A549 (cell line): ENCODE data around the gene CDH18.

ENCODE experiments used
- CHD2 ChIP-seq: fragments of 150-350 bp; IDR thresholded peaks from 2 replicates; pipeline ENCODE4 v1.6.1; 2014; ENCODE audit warnings: low read length; ENCODE audit not compliant: partially characterized antibody
- FOSB ChIP-seq: fragments of 250-450 bp; sonication (Bioruptor Pico); IDR thresholded peaks from 2 replicates; pipeline ENCODE4 v1.5.0; 2020; ENCODE audit warnings: mild to moderate bottlenecking, moderate library complexity
- MYC ChIP-seq: IDR thresholded peaks from 2 replicates; pipeline ENCODE4 v1.6.1; 2012; ENCODE audit warnings: mild to moderate bottlenecking, inconsistent platforms, low read length, improper control_type of control experiment, borderline replicate concordance
- NR3C1 ChIP-seq: fragments of >200 bp; sonication (Bioruptor Twin); formaldehyde crosslinking; IDR thresholded peaks from 3 replicates; pipeline ENCODE4 v1.6.1; 2017
- PBX3 ChIP-seq: IDR thresholded peaks from 2 replicates; pipeline ENCODE4 v1.6.1; 2012
- SREBF2 ChIP-seq: fragments of 450-650 bp; IDR thresholded peaks from 2 replicates; pipeline ENCODE4 v1.6.1; 2014; ENCODE audit warnings: mild to moderate bottlenecking, moderate library complexity
- TF ChIP-seq, protein P1 (sequence below): fragments of >200 bp; sonication (Bioruptor Twin); formaldehyde crosslinking; IDR thresholded peaks from 3 replicates; pipeline ENCODE4 v1.5.1; 2016

- TF ChIP-seq PBX3 = no peak
- TF ChIP-seq, protein P1, sequence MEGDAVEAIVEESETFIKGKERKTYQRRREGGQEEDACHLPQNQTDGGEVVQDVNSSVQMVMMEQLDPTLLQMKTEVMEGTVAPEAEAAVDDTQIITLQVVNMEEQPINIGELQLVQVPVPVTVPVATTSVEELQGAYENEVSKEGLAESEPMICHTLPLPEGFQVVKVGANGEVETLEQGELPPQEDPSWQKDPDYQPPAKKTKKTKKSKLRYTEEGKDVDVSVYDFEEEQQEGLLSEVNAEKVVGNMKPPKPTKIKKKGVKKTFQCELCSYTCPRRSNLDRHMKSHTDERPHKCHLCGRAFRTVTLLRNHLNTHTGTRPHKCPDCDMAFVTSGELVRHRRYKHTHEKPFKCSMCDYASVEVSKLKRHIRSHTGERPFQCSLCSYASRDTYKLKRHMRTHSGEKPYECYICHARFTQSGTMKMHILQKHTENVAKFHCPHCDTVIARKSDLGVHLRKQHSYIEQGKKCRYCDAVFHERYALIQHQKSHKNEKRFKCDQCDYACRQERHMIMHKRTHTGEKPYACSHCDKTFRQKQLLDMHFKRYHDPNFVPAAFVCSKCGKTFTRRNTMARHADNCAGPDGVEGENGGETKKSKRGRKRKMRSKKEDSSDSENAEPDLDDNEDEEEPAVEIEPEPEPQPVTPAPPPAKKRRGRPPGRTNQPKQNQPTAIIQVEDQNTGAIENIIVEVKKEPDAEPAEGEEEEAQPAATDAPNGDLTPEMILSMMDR = no peak
- no peak for TF ChIP-seq SREBF2
- TF ChIP-seq NR3C1 = no peak
- TF ChIP-seq MYC = no peak
- TF ChIP-seq FOSB = no peak
- TF ChIP-seq CHD2 = no peak
These were observed 12.4 kb upstream of the CDH18 start for GRCh38 chr5:20000416-20000815.
